ENCODE measurements around the gene GPRC5C. TPM values are rescaled to one million over a fixed set of nuclear protein-coding genes. Genes with fewer than 3 reads are reported as not detected.

The GPRC5C gene
- polyA plus RNA-seq, 1 experiment = 0.33 TPM

GRCh38 chr17:74460996-74461395, 29.1 kb downstream of the GPRC5C start:
- no peaks in the 10 kb centered on the region for H3K36me3 ChIP-seq (ENCODE audit: control insufficient read depth, insufficient read depth, low read length)
- ChIA-PET CTCF (no interaction called here), POLR2A (no interaction called here)
- no peak for TF ChIP-seq CTCF (IDR thresholded peaks at IDR 0.05; ENCODE audit: insufficient read depth, low read depth, low read length)
- H3K4me3 ChIP-seq (ENCODE audit: low read depth, low read length) = no peak overlapping the region
- H3K27me3 ChIP-seq (ENCODE audit: control insufficient read depth, insufficient read depth, low read length) = no peaks in the 10 kb centered on the region; the same call in 1 of the 2 replicates
- no peak for DNase-seq (ENCODE audit: low read depth)

GRCh38 chr17:74461611-74462010, 29.7 kb downstream of the GPRC5C start:
- H3K27me3 ChIP-seq (ENCODE audit: control insufficient read depth, insufficient read depth, low read length) = no peaks in the 10 kb centered on the region; the same call in 1 of the 2 replicates
- no peaks in the 10 kb centered on the region for H3K36me3 ChIP-seq (ENCODE audit: control insufficient read depth, insufficient read depth, low read length)
- POLR2A ChIA-PET = no interaction called here
- TF ChIP-seq CTCF (IDR thresholded peaks at IDR 0.05; ENCODE audit: insufficient read depth, low read depth, low read length) = no peak
- CTCF ChIA-PET = no interaction called here
- no peak overlapping the region for H3K4me3 ChIP-seq (ENCODE audit: low read depth, low read length)
- no peak for DNase-seq (ENCODE audit: low read depth)

- Histone ChIP-seq H3K4me3 (ENCODE audit: low read depth, low read length) (no peak overlapping the region), H3K27me3 (ENCODE audit: control insufficient read depth, insufficient read depth, low read length) (no peaks in the 10 kb centered on the region), H3K36me3 (ENCODE audit: control insufficient read depth, insufficient read depth, low read length) (no peaks in the 10 kb centered on the region)
- POLR2A ChIA-PET = no interaction called here
- TF ChIP-seq CTCF (IDR thresholded peaks at IDR 0.05; ENCODE audit: insufficient read depth, low read depth, low read length) = no peak
- DNase-seq (ENCODE audit: low read depth) = no peak
- CTCF ChIA-PET = no interaction called here
Observed at GRCh38 chr17:74464730-74465377, 33.0 kb downstream of the GPRC5C start.

- ChIA-PET POLR2A (no interaction called here), CTCF (interaction anchor here (0.7 kb wide), 1 partner anchor 97 kb away, joined by 3 read pairs; no protein-coding TSS in a partner anchor)
- Histone ChIP-seq H3K36me3 (ENCODE audit: control insufficient read depth, insufficient read depth, low read length) (no peaks in the 10 kb centered on the region), H3K4me3 (ENCODE audit: low read depth, low read length) (no peak overlapping the region), H3K27me3 (ENCODE audit: control insufficient read depth, insufficient read depth, low read length) (no peaks in the 10 kb centered on the region)
- no peak for TF ChIP-seq CTCF (IDR thresholded peaks at IDR 0.05; ENCODE audit: insufficient read depth, low read depth, low read length)
- no peak for DNase-seq (ENCODE audit: low read depth)
Observed at GRCh38 chr17:74465378-74466110, 33.7 kb downstream of the GPRC5C start.

- ChIA-PET POLR2A (no interaction called here), CTCF (interaction anchor here (0.7 kb wide), 1 partner anchor 98 kb away, joined by 3 read pairs; no protein-coding TSS in a partner anchor)
- Histone ChIP-seq H3K36me3 (ENCODE audit: control insufficient read depth, insufficient read depth, low read length) (no peaks in the 10 kb centered on the region), H3K27me3 (ENCODE audit: control insufficient read depth, insufficient read depth, low read length) (no peaks in the 10 kb centered on the region), H3K4me3 (ENCODE audit: low read depth, low read length) (no peak within 1 kb of the TSS)
- TF ChIP-seq CTCF (IDR thresholded peaks at IDR 0.05; ENCODE audit: insufficient read depth, low read depth, low read length) = no peak
- DNase-seq (ENCODE audit: low read depth) = no peak
Observed at GRCh38 chr17:74466111-74466827, 34.4 kb downstream of the GPRC5C start, which contains the start of gene CD300A. Gene CD300A, plus strand, starts transcription at chr17:74466634. Its CDS starts 70 bp downstream, at chr17:74466704.
